Measurements from ENCODE around the gene TFCP2.

DNA sequence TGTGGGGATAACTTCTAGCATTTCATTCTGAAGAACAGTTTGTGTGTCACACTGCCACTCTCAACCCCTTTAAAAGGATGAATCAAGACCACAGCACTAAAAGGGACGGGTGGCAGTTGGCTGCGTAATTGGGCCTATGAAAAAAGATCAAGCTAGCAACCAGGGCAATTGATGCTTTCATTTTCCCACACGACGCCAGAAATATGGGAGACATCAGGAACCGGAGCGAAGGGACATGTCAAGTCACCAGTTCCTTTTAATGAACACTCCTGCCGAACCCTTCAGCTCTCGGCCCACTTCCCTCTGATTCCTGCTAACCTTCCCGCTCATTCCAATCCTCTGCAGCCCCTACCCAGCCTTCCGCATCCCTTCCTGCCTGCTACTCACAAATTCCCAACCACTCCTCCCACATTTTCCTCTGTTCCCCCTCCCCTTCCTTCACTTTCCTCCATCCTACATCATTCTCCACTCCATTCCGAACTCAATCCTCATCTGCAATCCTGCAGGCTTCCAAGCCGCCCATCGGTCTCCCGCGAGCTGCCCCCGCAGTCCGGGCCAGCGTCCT lies 90.3 kb downstream of the TFCP2 start:
- TF ChIP-seq, protein P1, sequence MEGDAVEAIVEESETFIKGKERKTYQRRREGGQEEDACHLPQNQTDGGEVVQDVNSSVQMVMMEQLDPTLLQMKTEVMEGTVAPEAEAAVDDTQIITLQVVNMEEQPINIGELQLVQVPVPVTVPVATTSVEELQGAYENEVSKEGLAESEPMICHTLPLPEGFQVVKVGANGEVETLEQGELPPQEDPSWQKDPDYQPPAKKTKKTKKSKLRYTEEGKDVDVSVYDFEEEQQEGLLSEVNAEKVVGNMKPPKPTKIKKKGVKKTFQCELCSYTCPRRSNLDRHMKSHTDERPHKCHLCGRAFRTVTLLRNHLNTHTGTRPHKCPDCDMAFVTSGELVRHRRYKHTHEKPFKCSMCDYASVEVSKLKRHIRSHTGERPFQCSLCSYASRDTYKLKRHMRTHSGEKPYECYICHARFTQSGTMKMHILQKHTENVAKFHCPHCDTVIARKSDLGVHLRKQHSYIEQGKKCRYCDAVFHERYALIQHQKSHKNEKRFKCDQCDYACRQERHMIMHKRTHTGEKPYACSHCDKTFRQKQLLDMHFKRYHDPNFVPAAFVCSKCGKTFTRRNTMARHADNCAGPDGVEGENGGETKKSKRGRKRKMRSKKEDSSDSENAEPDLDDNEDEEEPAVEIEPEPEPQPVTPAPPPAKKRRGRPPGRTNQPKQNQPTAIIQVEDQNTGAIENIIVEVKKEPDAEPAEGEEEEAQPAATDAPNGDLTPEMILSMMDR (IDR thresholded peaks at IDR 0.05) = no peak
- no peak for TF ChIP-seq ZFX (IDR thresholded peaks at IDR 0.05; ENCODE audit: borderline replicate concordance)
